Colonic mucosa (tissue), 4 donors: ENCODE data around the gene ZNF511. TPM values are rescaled to one million over a fixed set of nuclear protein-coding genes. Genes with fewer than 3 reads are reported as not detected.

ENCODE experiments used
- DNase-seq: peaks from one replicate; pipeline ENCODE4 v3.0.0-alpha.2; 2020
- H3K27ac ChIP-seq: fragments of 200-600 bp; one replicate; pipeline ENCODE4 v1.8.0; 2021
- H3K27me3 ChIP-seq: fragments of 200-600 bp; one replicate; pipeline ENCODE4 v1.8.0; 2021
- H3K36me3 ChIP-seq: fragments of 200-600 bp; one replicate; pipeline ENCODE4 v1.8.0; 2021
- H3K4me1 ChIP-seq: fragments of 200-600 bp; one replicate; pipeline ENCODE4 v1.8.0; 2021; ENCODE audit warnings: mild to moderate bottlenecking
- H3K4me3 ChIP-seq: fragments of 200-600 bp; one replicate; pipeline ENCODE4 v1.8.0; 2021
- H3K9ac ChIP-seq, 2 donors: one replicate each; pipeline ENCODE4 v1.7.0; 2013; ENCODE audit warnings: control low read depth in 2 of 2, low read depth in 2 of 2, low read length in 2 of 2
- H3K9me3 ChIP-seq: fragments of 200-600 bp; one replicate; pipeline ENCODE4 v1.8.0; 2021
- CTCF ChIP-seq: fragments of 200-600 bp; IDR thresholded peaks from one replicate; pipeline ENCODE4 v1.8.0; 2022; ENCODE audit warnings: antibody characterized with exemption, mild to moderate bottlenecking
- intact Hi-C: fragments of 100-400 bp; cut with DNase I; formaldehyde crosslinking; loops from one replicate; pipeline ENCODE4 v1.14.1; 2022
- total RNA-seq, 2 donors: library from RNA; stranded (reverse); fragmentation: NEBNext Ultra II Directional in 1 of 2; extraction: Animal tissue kit (Norgen Biotek cat#: 25700) in 1 of 2; gene quantifications; one replicate each; pipeline ENCODE4 v1.2.1, GENCODE V29; 2021
- donor health status: healthy.
- donor health status: DM: no; HTN: no; CAD: no.
- donor health status: DM: no; HTN: no; CAD: no.

Gene ZNF511
- total RNA-seq, 2 donors from 2014 or later = 53.9 to 78.2 TPM

GRCh38 chr10:133351408-133352318, 42.9 kb downstream of the ZNF511 start:
- Histone ChIP-seq H3K27me3 (no peaks in the 10 kb centered on the region), H3K4me1 (peaks cover 1% of the 10 kb centered on the region), H3K9me3 (no peaks in the 10 kb centered on the region), H3K36me3 (no peaks in the 10 kb centered on the region), H3K4me3 (no peak overlapping the region), H3K9ac (no peak overlapping the region), H3K27ac (no peak overlapping the region)
- intact Hi-C loops = no loop called here
- no peak for DNase-seq
- no peak for TF ChIP-seq CTCF

GRCh38 chr10:133353202-133353959, 44.7 kb downstream of the ZNF511 start:
- no peaks in the 10 kb centered on the region for H3K27me3 ChIP-seq
- no peak overlapping the region for H3K4me3 ChIP-seq
- intact Hi-C loops = no loop called here
- H3K9ac ChIP-seq = no peak overlapping the region
- DNase-seq = no peak
- peaks cover 4% of the 10 kb centered on the region for H3K4me1 ChIP-seq
- no peaks in the 10 kb centered on the region for H3K9me3 ChIP-seq
- H3K36me3 ChIP-seq = no peaks in the 10 kb centered on the region
- TF ChIP-seq CTCF = no peak
- H3K27ac ChIP-seq = no peak overlapping the region

- Histone ChIP-seq H3K27me3 (no peaks in the 10 kb centered on the region), H3K4me1 (peaks cover 4% of the 10 kb centered on the region), H3K9ac (no peak overlapping the region), H3K9me3 (no peaks in the 10 kb centered on the region), H3K27ac (no peak overlapping the region), H3K36me3 (no peaks in the 10 kb centered on the region), H3K4me3 (no peak overlapping the region)
- no peak for DNase-seq
- TF ChIP-seq CTCF = no peak
- intact Hi-C loops = no loop called here
Measured at GRCh38 chr10:133353988-133354605, 45.4 kb downstream of the ZNF511 start.

GRCh38 chr10:133354672-133355240, 46.0 kb downstream of the ZNF511 start:
- Histone ChIP-seq H3K4me1 (peaks cover 4% of the 10 kb centered on the region), H3K9me3 (no peaks in the 10 kb centered on the region), H3K36me3 (no peaks in the 10 kb centered on the region), H3K27ac (no peak overlapping the region), H3K27me3 (no peaks in the 10 kb centered on the region), H3K9ac (no peak overlapping the region), H3K4me3 (no peak overlapping the region)
- no peak for TF ChIP-seq CTCF
- DNase-seq = no peak
- intact Hi-C loops = no loop called here

DNA sequence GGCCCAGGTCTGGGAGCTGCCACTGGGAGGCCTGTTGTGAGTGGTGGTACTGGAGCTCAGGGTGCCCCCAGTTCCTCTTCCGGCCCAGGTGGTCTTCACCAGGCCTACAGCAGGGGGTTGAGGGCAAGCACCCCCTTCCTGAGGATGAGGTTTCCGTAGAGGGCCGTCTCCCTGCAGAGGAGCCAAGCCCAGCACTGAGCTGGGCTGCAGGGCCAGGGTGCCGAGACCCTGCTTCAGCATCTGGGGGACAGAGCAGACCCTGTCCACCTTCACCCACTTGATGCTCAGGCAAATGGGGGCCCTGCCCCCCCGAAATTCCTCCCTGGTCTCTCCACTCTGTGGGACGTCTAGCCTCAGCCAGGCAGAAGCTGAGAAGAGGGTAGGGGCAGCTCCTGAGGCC, 46.6 kb downstream of the ZNF511 start:
- Histone ChIP-seq H3K4me3 (no peak overlapping the region), H3K9me3 (no peaks in the 10 kb centered on the region), H3K27ac (no peak overlapping the region), H3K4me1 (peaks cover 7% of the 10 kb centered on the region), H3K27me3 (no peaks in the 10 kb centered on the region), H3K36me3 (no peaks in the 10 kb centered on the region), H3K9ac (no peak overlapping the region)
- intact Hi-C loops = no loop called here
- TF ChIP-seq CTCF = no peak
- DNase-seq = no peak
